Nephron (organoid): Measurements from ENCODE around the gene FAM221A.
A peak's percentile ranks its signal among the peaks of the same experiment; 100 is the strongest.

ENCODE experiments used
- H3K27ac Mint-ChIP-seq, 3 experiments: 2 replicates each; pipeline ENCODE4 v1.8.0; 2020; ENCODE audit warnings: mixed read lengths in 3 of 3, mild to moderate bottlenecking in 2 of 3, moderate library complexity in 1 of 3
- H3K27me3 Mint-ChIP-seq: 2 replicates; pipeline ENCODE4 v1.8.0; 2021; ENCODE audit warnings: low read depth, mild to moderate bottlenecking, moderate library complexity, mixed read lengths
- H3K36me3 Mint-ChIP-seq: 2 replicates; pipeline ENCODE4 v1.8.0; 2020; ENCODE audit warnings: low read depth, mixed read lengths
- H3K4me1 Mint-ChIP-seq: 2 replicates; pipeline ENCODE4 v1.8.0; 2020; ENCODE audit warnings: mixed read lengths
- H3K4me3 Mint-ChIP-seq, 3 experiments: 2 replicates each; pipeline ENCODE4 v1.8.0; 2020; ENCODE audit warnings: mild to moderate bottlenecking in 3 of 3, mixed read lengths in 3 of 3, moderate library complexity in 2 of 3
- H3K9me3 Mint-ChIP-seq: 2 replicates; pipeline ENCODE4 v1.8.0; 2020; ENCODE audit warnings: mixed read lengths
- TF ChIP-seq, protein P1 (sequence below), 3 experiments: fragments of 200-600 bp; sonication (generic); IDR thresholded peaks; one replicate each; pipeline ENCODE4 v1.5.0; 2021; ENCODE audit warnings: antibody characterized with exemption in 3 of 3; ENCODE audit not compliant: unreplicated experiment in 3 of 3

Gene FAM221A

GRCh38 chr7:23689165-23689564 lies 9.2 kb downstream of the FAM221A start:
- Mint-ChIP-seq H3K27ac (no peak overlapping the region), H3K4me3 (no peak overlapping the region), H3K4me1 (no peaks in the 10 kb centered on the region), H3K27me3 (no peaks in the 10 kb centered on the region), H3K9me3 (no peaks in the 10 kb centered on the region), H3K36me3 (peaks cover 23% of the 10 kb centered on the region)
- TF ChIP-seq, protein P1, sequence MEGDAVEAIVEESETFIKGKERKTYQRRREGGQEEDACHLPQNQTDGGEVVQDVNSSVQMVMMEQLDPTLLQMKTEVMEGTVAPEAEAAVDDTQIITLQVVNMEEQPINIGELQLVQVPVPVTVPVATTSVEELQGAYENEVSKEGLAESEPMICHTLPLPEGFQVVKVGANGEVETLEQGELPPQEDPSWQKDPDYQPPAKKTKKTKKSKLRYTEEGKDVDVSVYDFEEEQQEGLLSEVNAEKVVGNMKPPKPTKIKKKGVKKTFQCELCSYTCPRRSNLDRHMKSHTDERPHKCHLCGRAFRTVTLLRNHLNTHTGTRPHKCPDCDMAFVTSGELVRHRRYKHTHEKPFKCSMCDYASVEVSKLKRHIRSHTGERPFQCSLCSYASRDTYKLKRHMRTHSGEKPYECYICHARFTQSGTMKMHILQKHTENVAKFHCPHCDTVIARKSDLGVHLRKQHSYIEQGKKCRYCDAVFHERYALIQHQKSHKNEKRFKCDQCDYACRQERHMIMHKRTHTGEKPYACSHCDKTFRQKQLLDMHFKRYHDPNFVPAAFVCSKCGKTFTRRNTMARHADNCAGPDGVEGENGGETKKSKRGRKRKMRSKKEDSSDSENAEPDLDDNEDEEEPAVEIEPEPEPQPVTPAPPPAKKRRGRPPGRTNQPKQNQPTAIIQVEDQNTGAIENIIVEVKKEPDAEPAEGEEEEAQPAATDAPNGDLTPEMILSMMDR (IDR thresholded peaks at IDR 0.05; ENCODE audit: unreplicated experiment in 3 of 3) = no peak

- TF ChIP-seq, protein P1 (IDR thresholded peaks at IDR 0.05; ENCODE audit: unreplicated experiment in 3 of 3) = no peak
- Mint-ChIP-seq H3K27me3 (no peaks in the 10 kb centered on the region), H3K36me3 (peaks cover 29% of the 10 kb centered on the region), H3K9me3 (no peaks in the 10 kb centered on the region), H3K4me1 (no peaks in the 10 kb centered on the region), H3K4me3 (no peak overlapping the region), H3K27ac (no peak overlapping the region)
These were observed 11.3 kb downstream of the FAM221A start for GRCh38 chr7:23691320-23691719.

DNA sequence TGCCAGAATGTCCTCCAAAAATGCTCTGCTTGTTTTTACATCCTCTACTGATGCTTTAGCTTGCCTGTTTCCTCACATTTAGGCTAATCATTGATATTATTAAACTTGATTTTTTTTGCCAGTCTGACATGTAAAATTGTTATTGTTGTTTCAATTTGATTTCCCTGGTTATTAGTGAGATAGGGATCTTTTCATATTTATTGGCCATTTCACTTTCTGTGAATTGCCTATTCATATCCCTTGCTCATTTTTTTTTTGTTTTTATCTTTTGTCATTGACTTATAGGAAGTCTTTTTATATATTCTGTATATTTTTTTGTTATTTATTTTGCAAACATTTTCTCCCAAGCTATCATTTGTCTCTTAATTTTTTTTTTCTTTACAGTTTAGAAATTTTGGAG lies 13.2 kb downstream of the FAM221A start:
- no peak overlapping the region for H3K4me3 Mint-ChIP-seq
- H3K4me1 Mint-ChIP-seq = no peaks in the 10 kb centered on the region
- H3K27me3 Mint-ChIP-seq = no peaks in the 10 kb centered on the region
- H3K9me3 Mint-ChIP-seq = no peaks in the 10 kb centered on the region
- H3K27ac Mint-ChIP-seq = no peak overlapping the region
- H3K36me3 Mint-ChIP-seq = peaks cover 29% of the 10 kb centered on the region
- TF ChIP-seq, protein P1 (IDR thresholded peaks at IDR 0.05; ENCODE audit: unreplicated experiment in 3 of 3) = no peak

- TF ChIP-seq, protein P1 (IDR thresholded peaks at IDR 0.05; ENCODE audit: unreplicated experiment in 3 of 3) = peak; percentile 32 to 55 (median 35)
- H3K27me3 Mint-ChIP-seq = no peaks in the 10 kb centered on the region
- no peak overlapping the region for H3K27ac Mint-ChIP-seq
- H3K9me3 Mint-ChIP-seq = no peaks in the 10 kb centered on the region
- peaks cover 25% of the 10 kb centered on the region for H3K36me3 Mint-ChIP-seq
- H3K4me3 Mint-ChIP-seq = no peak overlapping the region
- no peaks in the 10 kb centered on the region for H3K4me1 Mint-ChIP-seq
These were observed 17.0 kb downstream of the FAM221A start for GRCh38 chr7:23696916-23697441.

GRCh38 chr7:23698822-23699221 lies 18.8 kb downstream of the FAM221A start:
- H3K4me1 Mint-ChIP-seq = no peaks in the 10 kb centered on the region
- H3K9me3 Mint-ChIP-seq = no peaks in the 10 kb centered on the region
- H3K36me3 Mint-ChIP-seq = peaks cover 25% of the 10 kb centered on the region
- no peaks in the 10 kb centered on the region for H3K27me3 Mint-ChIP-seq
- TF ChIP-seq, protein P1 (IDR thresholded peaks at IDR 0.05; ENCODE audit: unreplicated experiment in 3 of 3) = no peak
- H3K4me3 Mint-ChIP-seq = no peak overlapping the region
- H3K27ac Mint-ChIP-seq = no peak overlapping the region

DNA sequence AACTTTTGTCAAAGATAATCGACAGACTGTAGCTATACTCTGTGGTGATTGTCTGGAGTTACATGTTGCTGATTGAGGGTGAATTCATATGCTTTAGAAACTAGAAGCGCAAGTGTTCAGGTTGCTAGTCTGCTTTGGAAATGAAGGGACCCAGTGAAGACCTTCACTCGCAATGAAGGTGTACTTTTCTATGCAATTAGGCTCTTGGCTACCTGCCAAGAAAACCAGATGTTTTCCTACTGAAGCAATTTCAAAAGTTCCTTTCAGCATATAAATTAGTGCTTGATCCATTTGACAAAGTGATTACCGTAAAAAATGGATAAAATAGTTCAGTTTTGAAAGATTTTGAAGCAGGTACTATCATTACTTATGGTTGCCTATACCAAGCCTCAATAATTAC lies 20.0 kb downstream of the FAM221A start:
- H3K9me3 Mint-ChIP-seq = peaks cover 12% of the 10 kb centered on the region
- TF ChIP-seq, protein P1 (IDR thresholded peaks at IDR 0.05; ENCODE audit: unreplicated experiment in 3 of 3) = no peak
- H3K4me1 Mint-ChIP-seq = no peaks in the 10 kb centered on the region
- H3K4me3 Mint-ChIP-seq = no peak overlapping the region
- no peaks in the 10 kb centered on the region for H3K27me3 Mint-ChIP-seq
- peaks cover 31% of the 10 kb centered on the region for H3K36me3 Mint-ChIP-seq
- H3K27ac Mint-ChIP-seq = no peak overlapping the region
